Psoas muscle (tissue), 8 donors: ENCODE results near the gene ZNF394. TPM values are rescaled to one million over a fixed set of nuclear protein-coding genes. Genes with fewer than 3 reads are reported as not detected.

ENCODE experiments used
- ATAC-seq, 4 donors: fragments of 200-7000 bp; cut with Tn5 transposase; one replicate each; pipeline ENCODE4 v1.9.1; 2020; ENCODE audit warnings: moderate library complexity in 3 of 4, mild to moderate bottlenecking in 2 of 4
- DNase-seq, 2 donors: peaks; one replicate each; pipeline ENCODE4 v3.0.0-alpha.2; 2020
- H3K27ac ChIP-seq: fragments of 200-600 bp; one replicate; pipeline ENCODE4 v1.8.0; 2022
- H3K27me3 ChIP-seq, 3 donors: fragments of 200-600 bp in 1 of 3; one replicate each; pipeline versions ENCODE4 v1.6.1 to v1.8.0; 2013 to 2022; ENCODE audit warnings: low read length in 2 of 3, mild to moderate bottlenecking in 2 of 3, moderate library complexity in 1 of 3; ENCODE audit not compliant: insufficient read depth in 3 of 3
- H3K36me3 ChIP-seq, 2 donors: fragments of 200-600 bp in 1 of 2; one replicate each; pipeline versions ENCODE4 v1.6.1 to v1.8.0; 2013 to 2022; ENCODE audit warnings: low read depth in 1 of 2, mild to moderate bottlenecking in 1 of 2, moderate library complexity in 1 of 2; ENCODE audit not compliant: insufficient read depth in 1 of 2
- H3K4me1 ChIP-seq: fragments of 200-600 bp; one replicate; pipeline ENCODE4 v1.8.0; 2022
- H3K4me3 ChIP-seq: fragments of 200-600 bp; one replicate; pipeline ENCODE4 v1.8.0; 2022; ENCODE audit warnings: mild to moderate bottlenecking
- H3K9me3 ChIP-seq: fragments of 200-600 bp; one replicate; pipeline ENCODE4 v1.8.0; 2022
- CTCF ChIP-seq: fragments of 200-600 bp; IDR thresholded peaks from one replicate; pipeline ENCODE4 v1.8.0; 2022; ENCODE audit warnings: antibody characterized with exemption
- WGBS, 3 donors: extraction: QIAGEN DNeasy Blood & Tissue Kit; methylation state at CpG; one replicate each; pipeline versions ENCODE4 v1.1.6 to v1.1.7; 2013; 5-methylcytosine and 5-hydroxymethylcytosine counted together
- intact Hi-C, 2 donors: fragments of 100-400 bp; cut with DNase I; formaldehyde crosslinking; loops; one replicate each; pipeline versions ENCODE4 v1.11.0 to v1.14.2; 2022
- polyA plus RNA-seq, 3 donors: library from polyadenylated mRNA; stranded (reverse); fragments of 200-250 nt; gene quantifications; one replicate each; pipeline ENCODE4 v1.2.3, GENCODE V29; 2013
- total RNA-seq, 4 donors: library from RNA; stranded (reverse); fragmentation: NEBNext Ultra II Directional in 2 of 4; extraction: Animal tissue kit (Norgen Biotek cat#: 25700) in 2 of 4; gene quantifications; one replicate each; pipeline versions ENCODE4 v1.2.1 to v1.2.4, GENCODE V29; 2021 to 2023
- donor health status: healthy with polysubstance abuse.
- donor health status: DM: no; HTN: no; CAD: no; lungs with moderate emphysema.
- donor health status: Bipolar disorder and iron deficiency.
- donor health status: healthy.
- donor health status: DM: yes; HTN: yes; CAD: no.
- donor health status: DM: no; HTN: no; CAD: no.
- donor health status: DM: no; HTN: no; CAD: no.
- donor health status: DM: yes; HTN: yes; CAD: no.

ZNF394 gene
- total and polyA plus RNA-seq, 7 donors, result 9.9 to 17.4 (median 15.9) TPM

DNA sequence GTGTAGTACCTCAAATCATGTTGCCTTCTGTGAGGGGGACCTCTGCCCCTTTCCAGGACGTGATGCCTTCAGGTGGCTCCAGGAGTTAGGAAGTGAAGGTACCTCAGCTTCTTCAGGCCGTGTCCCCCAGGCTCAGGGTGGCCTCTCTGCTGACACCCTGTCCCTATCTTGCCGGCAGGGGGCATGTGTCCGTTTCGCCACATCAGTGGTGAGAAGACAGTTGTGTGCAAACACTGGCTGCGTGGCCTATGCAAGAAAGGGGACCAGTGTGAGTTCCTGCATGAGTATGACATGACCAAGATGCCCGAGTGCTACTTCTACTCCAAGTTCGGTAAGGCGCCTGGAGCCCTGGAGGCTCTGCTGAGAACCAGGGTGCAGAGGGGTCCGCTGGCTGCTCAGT, 52.1 kb downstream of the ZNF394 start:
- no peaks in the 10 kb centered on the region for H3K27me3 ChIP-seq
- no peak overlapping the region for H3K27ac ChIP-seq
- H3K9me3 ChIP-seq, result no peaks in the 10 kb centered on the region
- 85 to 93% (median 88%) methylated on average over 10 of the region's 10 CpGs for WGBS, 3 donors
- no peak for TF ChIP-seq CTCF
- peaks cover 3% of the 10 kb centered on the region for H3K4me1 ChIP-seq
- intact Hi-C loops, result no loop called here
- H3K36me3 ChIP-seq, result peaks cover 10 to 99% of the 10 kb centered on the region in 2 donors
- no peak overlapping the region for H3K4me3 ChIP-seq
- ATAC-seq (no peak), DNase-seq (no peak)

GRCh38 chr7:99446096-99446495, 54.0 kb downstream of the ZNF394 start:
- intact Hi-C loops, result no loop called here
- WGBS, 3 donors, result 79 to 84% (median 80%) methylated on average over 4 of the region's 4 CpGs
- no peaks in the 10 kb centered on the region for H3K27me3 ChIP-seq
- ATAC-seq (no peak), DNase-seq (no peak)
- H3K36me3 ChIP-seq, result peaks cover 10 to 87% of the 10 kb centered on the region in 2 donors
- H3K4me3 ChIP-seq, result no peak overlapping the region
- H3K27ac ChIP-seq, result no peak overlapping the region
- H3K9me3 ChIP-seq, result no peaks in the 10 kb centered on the region
- TF ChIP-seq CTCF, result no peak
- H3K4me1 ChIP-seq, result peaks cover 15% of the 10 kb centered on the region

Other genes with a start within 250 kb of the ZNF394 start
- not detected for gene MYH16, start 227.4 kb downstream of the ZNF394 start, total RNA-seq
- not detected for gene MYH16, start 227.4 kb downstream of the ZNF394 start, polyA plus RNA-seq
- gene ARPC1A, start 174.4 kb downstream of the ZNF394 start, total RNA-seq, result 10 to 100 TPM; 41.6 to 53.5 (median 47.6) TPM
- 100 to 1,000 TPM in 1 of 3 donors, 10 to 100 TPM in 2; 38.1 to 114 (median 71.2) TPM for gene ARPC1A, start 174.4 kb downstream of the ZNF394 start, polyA plus RNA-seq
- 10 to 100 TPM; 12.9 to 19.1 (median 15.7) TPM for gene ARPC1B, start 125.6 kb downstream of the ZNF394 start, total RNA-seq
- gene ARPC1B, start 125.6 kb downstream of the ZNF394 start, polyA plus RNA-seq, result 10 to 100 TPM; 20.0 to 61.5 (median 25.9) TPM
- 100 to 1,000 TPM; 131 to 174 (median 172) TPM for gene PDAP1, start 91.7 kb downstream of the ZNF394 start, total RNA-seq
- gene PDAP1, start 91.7 kb downstream of the ZNF394 start, polyA plus RNA-seq, result 100 to 1,000 TPM; 257 to 437 (median 436) TPM
- gene BUD31, start 91.3 kb downstream of the ZNF394 start, total RNA-seq, result 10 to 100 TPM; 30.2 to 49.1 (median 39.8) TPM
- 100 to 1,000 TPM in 1 of 3 donors, 10 to 100 TPM in 2; 46.8 to 115 (median 88.0) TPM for gene BUD31, start 91.3 kb downstream of the ZNF394 start, polyA plus RNA-seq
- gene PTCD1, start 61.5 kb downstream of the ZNF394 start, total RNA-seq, result 1 to 10 TPM; 2.7 to 9.2 (median 4.6) TPM
- gene PTCD1, start 61.5 kb downstream of the ZNF394 start, polyA plus RNA-seq, result 1 to 10 TPM; 5.0 to 8.1 (median 5.6) TPM
- gene CPSF4, start 61.3 kb downstream of the ZNF394 start, total RNA-seq, result 10 to 100 TPM; 21.3 to 42.4 (median 28.6) TPM
- gene CPSF4, start 61.3 kb downstream of the ZNF394 start, polyA plus RNA-seq, result 10 to 100 TPM; 35.6 to 46.4 (median 36.5) TPM
- gene ATP5MF, start 34.1 kb downstream of the ZNF394 start, total RNA-seq, result 100 to 1,000 TPM; 391 to 584 (median 510) TPM
- gene ATP5MF, start 34.1 kb downstream of the ZNF394 start, polyA plus RNA-seq, result 1,000 to 10,000 TPM; 2,163 to 2,481 (median 2,336) TPM
- 1 to 10 TPM; 1.6 to 4.0 (median 2.9) TPM for gene ZNF789, start 27.4 kb downstream of the ZNF394 start, total RNA-seq
- 1 to 10 TPM; 2.0 to 6.2 (median 2.2) TPM for gene ZNF789, start 27.4 kb downstream of the ZNF394 start, polyA plus RNA-seq
- gene ZKSCAN5, start 4.4 kb upstream of the ZNF394 start, total RNA-seq, result 1 to 10 TPM; 7.3 to 9.6 (median 9.4) TPM
- gene ZKSCAN5, start 4.4 kb upstream of the ZNF394 start, polyA plus RNA-seq, result 10 to 100 TPM in 1 of 3 donors, 1 to 10 TPM in 2; 3.1 to 15.4 (median 4.3) TPM
- 1 to 10 TPM; 2.9 to 6.3 (median 4.4) TPM for gene FAM200A, start 51.8 kb upstream of the ZNF394 start, total RNA-seq
- gene FAM200A, start 51.8 kb upstream of the ZNF394 start, polyA plus RNA-seq, result 10 to 100 TPM in 1 of 3 donors, 1 to 10 TPM in 2; 4.1 to 12.4 (median 4.6) TPM
- gene ZNF655, start 58.4 kb upstream of the ZNF394 start, total RNA-seq, result 10 to 100 TPM; 30.9 to 43.8 (median 36.6) TPM
- gene ZNF655, start 58.4 kb upstream of the ZNF394 start, polyA plus RNA-seq, result 10 to 100 TPM; 27.3 to 63.7 (median 46.9) TPM
- gene TMEM225B, start 98.0 kb upstream of the ZNF394 start, total RNA-seq, result under 1 TPM in 2 of 4 donors, not detected in 2; 0.42 to 0.86 TPM
- under 1 TPM; 0.20 to 0.55 (median 0.34) TPM for gene TMEM225B, start 98.0 kb upstream of the ZNF394 start, polyA plus RNA-seq
- gene ZSCAN25, start 116.7 kb upstream of the ZNF394 start, total RNA-seq, result 10 to 100 TPM in 1 of 4 donors, 1 to 10 TPM in 3; 6.3 to 10.5 (median 7.0) TPM
- gene ZSCAN25, start 116.7 kb upstream of the ZNF394 start, polyA plus RNA-seq, result 1 to 10 TPM; 2.6 to 5.8 (median 2.6) TPM
- 1 to 10 TPM in 2 of 4 donors, under 1 TPM in 2; 0.12 to 2.4 (median 0.71) TPM for gene CYP3A5, start 179.7 kb upstream of the ZNF394 start, total RNA-seq
- gene CYP3A5, start 179.7 kb upstream of the ZNF394 start, polyA plus RNA-seq, result under 1 TPM; 0.13 to 0.52 (median 0.32) TPM
- not detected for gene CYP3A7, start 234.9 kb upstream of the ZNF394 start, total RNA-seq
- not detected for gene CYP3A7, start 234.9 kb upstream of the ZNF394 start, polyA plus RNA-seq